ENCODE results near the gene DUSP10.

DUSP10 gene

GRCh38 chr1:221704306-221704705, 37.6 kb downstream of the DUSP10 start:
- Histone ChIP-seq H4K20me1 (ENCODE audit: insufficient read depth, low read length, poor library complexity, severe bottlenecking) (no peaks in the 10 kb centered on the region), H3K36me3 (ENCODE audit: insufficient read depth, low read length) (peaks cover 64% of the 10 kb centered on the region), H3K9me2 (replicated peaks; ENCODE audit: low read depth, low read length) (no peaks in the 10 kb centered on the region), H3K9me3 (ENCODE audit: insufficient read depth, low read depth, low read length) (no peaks in the 10 kb centered on the region), H3K79me2 (ENCODE audit: insufficient read depth, low read length) (peaks cover 61% of the 10 kb centered on the region), H3K4me1 (ENCODE audit: insufficient read depth, low read length, poor library complexity, severe bottlenecking) (peaks cover 31% of the 10 kb centered on the region), H2AFZ (ENCODE audit: low read length) (no peak overlapping the region), H3F3A (ENCODE audit: low read depth) (peaks cover 15% of the 10 kb centered on the region), H3K9ac (ENCODE audit: low read depth, low read length, poor library complexity, severe bottlenecking) (no peak overlapping the region), H3K4me2 (ENCODE audit: low read depth, low read length, poor library complexity, severe bottlenecking) (no peak overlapping the region), H3K4me3 (ENCODE audit: low read length, poor library complexity, severe bottlenecking) (no peak overlapping the region), H3K27me3 (ENCODE audit: insufficient read depth, low read length, poor library complexity, severe bottlenecking) (no peaks in the 10 kb centered on the region)
- TF ChIP-seq EZH2phosphoT487 (IDR thresholded peaks at IDR 0.05; ENCODE audit: borderline replicate concordance): no peak
- TF ChIP-seq, protein P1, sequence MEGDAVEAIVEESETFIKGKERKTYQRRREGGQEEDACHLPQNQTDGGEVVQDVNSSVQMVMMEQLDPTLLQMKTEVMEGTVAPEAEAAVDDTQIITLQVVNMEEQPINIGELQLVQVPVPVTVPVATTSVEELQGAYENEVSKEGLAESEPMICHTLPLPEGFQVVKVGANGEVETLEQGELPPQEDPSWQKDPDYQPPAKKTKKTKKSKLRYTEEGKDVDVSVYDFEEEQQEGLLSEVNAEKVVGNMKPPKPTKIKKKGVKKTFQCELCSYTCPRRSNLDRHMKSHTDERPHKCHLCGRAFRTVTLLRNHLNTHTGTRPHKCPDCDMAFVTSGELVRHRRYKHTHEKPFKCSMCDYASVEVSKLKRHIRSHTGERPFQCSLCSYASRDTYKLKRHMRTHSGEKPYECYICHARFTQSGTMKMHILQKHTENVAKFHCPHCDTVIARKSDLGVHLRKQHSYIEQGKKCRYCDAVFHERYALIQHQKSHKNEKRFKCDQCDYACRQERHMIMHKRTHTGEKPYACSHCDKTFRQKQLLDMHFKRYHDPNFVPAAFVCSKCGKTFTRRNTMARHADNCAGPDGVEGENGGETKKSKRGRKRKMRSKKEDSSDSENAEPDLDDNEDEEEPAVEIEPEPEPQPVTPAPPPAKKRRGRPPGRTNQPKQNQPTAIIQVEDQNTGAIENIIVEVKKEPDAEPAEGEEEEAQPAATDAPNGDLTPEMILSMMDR (conservative IDR thresholded peaks at IDR 0.05; ENCODE audit: low read length): no peak

- no peaks in the 10 kb centered on the region for H3K9me3 ChIP-seq (ENCODE audit: insufficient read depth, low read depth, low read length)
- H3K9ac ChIP-seq (ENCODE audit: low read depth, low read length, poor library complexity, severe bottlenecking): no peak overlapping the region
- TF ChIP-seq, protein P1 (conservative IDR thresholded peaks at IDR 0.05; ENCODE audit: low read length): no peak
- TF ChIP-seq EZH2phosphoT487 (IDR thresholded peaks at IDR 0.05; ENCODE audit: borderline replicate concordance): no peak
- H3K36me3 ChIP-seq (ENCODE audit: insufficient read depth, low read length): peaks cover 71% of the 10 kb centered on the region
- H3K9me2 ChIP-seq (replicated peaks; ENCODE audit: low read depth, low read length): no peaks in the 10 kb centered on the region
- no peak overlapping the region for H3K4me3 ChIP-seq (ENCODE audit: low read length, poor library complexity, severe bottlenecking)
- no peaks in the 10 kb centered on the region; the same call in 1 of the 2 replicates for H3F3A ChIP-seq (ENCODE audit: low read depth)
- H3K4me2 ChIP-seq (ENCODE audit: low read depth, low read length, poor library complexity, severe bottlenecking): no peak overlapping the region
- H3K27me3 ChIP-seq (ENCODE audit: insufficient read depth, low read length, poor library complexity, severe bottlenecking): no peaks in the 10 kb centered on the region
- H2AFZ ChIP-seq (ENCODE audit: low read length): no peak overlapping the region
- peaks cover 20% of the 10 kb centered on the region for H3K4me1 ChIP-seq (ENCODE audit: insufficient read depth, low read length, poor library complexity, severe bottlenecking)
- H3K79me2 ChIP-seq (ENCODE audit: insufficient read depth, low read length): peaks cover 47% of the 10 kb centered on the region
- H4K20me1 ChIP-seq (ENCODE audit: insufficient read depth, low read length, poor library complexity, severe bottlenecking): no peaks in the 10 kb centered on the region
These were observed 40.2 kb downstream of the DUSP10 start for GRCh38 chr1:221701570-221702186.

- no peaks in the 10 kb centered on the region for H3K9me2 ChIP-seq (replicated peaks; ENCODE audit: low read depth, low read length)
- TF ChIP-seq, protein P1 (conservative IDR thresholded peaks at IDR 0.05; ENCODE audit: low read length): no peak
- no peak for TF ChIP-seq EZH2phosphoT487 (IDR thresholded peaks at IDR 0.05; ENCODE audit: borderline replicate concordance)
- peaks cover 14% of the 10 kb centered on the region for H3K4me1 ChIP-seq (ENCODE audit: insufficient read depth, low read length, poor library complexity, severe bottlenecking)
- H2AFZ ChIP-seq (ENCODE audit: low read length): no peak overlapping the region
- no peaks in the 10 kb centered on the region for H3K27me3 ChIP-seq (ENCODE audit: insufficient read depth, low read length, poor library complexity, severe bottlenecking)
- no peaks in the 10 kb centered on the region for H4K20me1 ChIP-seq (ENCODE audit: insufficient read depth, low read length, poor library complexity, severe bottlenecking)
- no peaks in the 10 kb centered on the region for H3K9me3 ChIP-seq (ENCODE audit: insufficient read depth, low read depth, low read length)
- H3K4me3 ChIP-seq (ENCODE audit: low read length, poor library complexity, severe bottlenecking): no peak overlapping the region
- peaks cover 67% of the 10 kb centered on the region for H3K36me3 ChIP-seq (ENCODE audit: insufficient read depth, low read length)
- no peak overlapping the region for H3K4me2 ChIP-seq (ENCODE audit: low read depth, low read length, poor library complexity, severe bottlenecking)
- H3K9ac ChIP-seq (ENCODE audit: low read depth, low read length, poor library complexity, severe bottlenecking): no peak overlapping the region
- H3K79me2 ChIP-seq (ENCODE audit: insufficient read depth, low read length): peaks cover 40% of the 10 kb centered on the region
- H3F3A ChIP-seq (ENCODE audit: low read depth): no peaks in the 10 kb centered on the region; the same call in 1 of the 2 replicates
These were observed 40.9 kb downstream of the DUSP10 start for GRCh38 chr1:221700948-221701347.
